Cardiac fibroblast (primary cell): ENCODE measurements around the gene PLCL2.

ENCODE experiments used
- DNase-seq, 2 donors: peaks; one replicate each; pipeline versions ENCODE4 v3.0.0 to v3.0.0-alpha.2; 2010; ENCODE audit warnings: low read depth in 2 of 2
- H3K4me3 ChIP-seq, 2 donors: replicated peaks in 1 of 2; 1 replicate in 1 of 2; 2 replicates in 1 of 2; pipeline ENCODE4 v1.5.1; 2011; ENCODE audit warnings: low read depth in 2 of 2, low read length in 2 of 2, mild to moderate bottlenecking in 2 of 2, moderate library complexity in 1 of 2
- CTCF ChIP-seq: IDR thresholded peaks from one replicate; pipeline ENCODE4 v1.5.1; 2011; ENCODE audit warnings: low read depth, mild to moderate bottlenecking, low read length, inconsistent platforms

PLCL2 gene

GRCh38 chr3:17052363-17052762 is 167.6 kb downstream of the PLCL2 start:
- no peak for TF ChIP-seq CTCF
- no peak for DNase-seq
- no peak overlapping the region for H3K4me3 ChIP-seq

GRCh38 chr3:17054301-17054981 is 169.7 kb downstream of the PLCL2 start:
- H3K4me3 ChIP-seq = no peak overlapping the region
- no peak for TF ChIP-seq CTCF
- no peak for DNase-seq

- TF ChIP-seq CTCF = no peak
- no peak for DNase-seq
- no peak overlapping the region for H3K4me3 ChIP-seq
Observed at GRCh38 chr3:17054982-17055343, 170.2 kb downstream of the PLCL2 start.

GRCh38 chr3:17055374-17056276 is 170.9 kb downstream of the PLCL2 start:
- peak; percentile 57 to 86 for DNase-seq
- TF ChIP-seq CTCF = no peak
- no peak overlapping the region for H3K4me3 ChIP-seq

- peak; percentile 9 to 72 for DNase-seq
- H3K4me3 ChIP-seq = no peak overlapping the region
- TF ChIP-seq CTCF = no peak
Observed at GRCh38 chr3:17057321-17057720, 172.6 kb downstream of the PLCL2 start.

GRCh38 chr3:17059989-17060550 is 175.3 kb downstream of the PLCL2 start:
- no peak overlapping the region for H3K4me3 ChIP-seq
- TF ChIP-seq CTCF = no peak
- DNase-seq = no peak
